Tibial artery (tissue), 4 donors: ENCODE data around the gene GNA12.
"Not testable (repeated sequence)": the region's sequence is repeated elsewhere in the genome, so short reads cannot be mapped to it uniquely, and the experiment has no call there.

ENCODE experiments used
- DNase-seq, 2 donors: peaks; one replicate each; pipeline ENCODE4 v3.0.0-alpha.2; 2019
- H3K27ac ChIP-seq, 2 donors: fragments of 200-600 bp; sonication (generic) in 1 of 2; 1 replicate in 1 of 2; 2 replicates in 1 of 2; pipeline ENCODE4 v1.5.1; 2018 to 2019; ENCODE audit warnings: mild to moderate bottlenecking in 1 of 2
- H3K27me3 ChIP-seq, 2 donors: fragments of 200-600 bp; sonication (generic) in 1 of 2; one replicate each; pipeline versions ENCODE4 v1.5.1 to v1.6.0; 2016 to 2019
- H3K36me3 ChIP-seq, 3 donors: fragments of 200-600 bp; sonication (generic) in 2 of 3; one replicate each; pipeline ENCODE4 v1.5.1; 2016 to 2019; ENCODE audit warnings: mild to moderate bottlenecking in 2 of 3
- H3K4me1 ChIP-seq, 4 donors: fragments of 200-600 bp; sonication (generic) in 2 of 4; 1 replicate in 3 of 4; 2 replicates in 1 of 4; pipeline ENCODE4 v1.5.1; 2016 to 2019
- H3K4me3 ChIP-seq, 2 donors: fragments of 200-600 bp; sonication (generic) in 1 of 2; 1 replicate in 1 of 2; 2 replicates in 1 of 2; pipeline ENCODE4 v1.5.1; 2018 to 2019; ENCODE audit warnings: mild to moderate bottlenecking in 2 of 2
- H3K9me3 ChIP-seq, 3 donors: fragments of 200-600 bp; sonication (generic) in 1 of 3; one replicate each; pipeline ENCODE4 v1.5.1; 2016 to 2019
- CTCF ChIP-seq, 2 experiments: fragments of 200-600 bp in 1 of 2; fragments of 450-650 bp in 1 of 2; IDR thresholded peaks; one replicate each; pipeline ENCODE4 v1.5.1; 2017 to 2019; ENCODE audit warnings: antibody characterized with exemption in 2 of 2, mild to moderate bottlenecking in 1 of 2, moderate library complexity in 1 of 2
- intact Hi-C: fragments of 100-400 bp; cut with DNase I; formaldehyde crosslinking; loops from one replicate; pipeline ENCODE4 v1.15.0; 2023; ENCODE audit warnings: low total_unique reads

Gene GNA12

GRCh38 chr7:2753148-2753547 is 91.0 kb downstream of the GNA12 start:
- DNase-seq = no peak
- Histone ChIP-seq H3K36me3 (no peaks in the 10 kb centered on the region), H3K9me3 (no peaks in the 10 kb centered on the region), H3K4me1 (peaks cover under 1 to 19% (median 12%) of the 10 kb centered on the region in 4 donors), H3K27ac (no peak overlapping the region), H3K4me3 (no peak overlapping the region), H3K27me3 (no peaks in the 10 kb centered on the region)
- TF ChIP-seq CTCF (IDR thresholded peaks at IDR 0.05) = no peak
- intact Hi-C loops = no loop called here

DNA sequence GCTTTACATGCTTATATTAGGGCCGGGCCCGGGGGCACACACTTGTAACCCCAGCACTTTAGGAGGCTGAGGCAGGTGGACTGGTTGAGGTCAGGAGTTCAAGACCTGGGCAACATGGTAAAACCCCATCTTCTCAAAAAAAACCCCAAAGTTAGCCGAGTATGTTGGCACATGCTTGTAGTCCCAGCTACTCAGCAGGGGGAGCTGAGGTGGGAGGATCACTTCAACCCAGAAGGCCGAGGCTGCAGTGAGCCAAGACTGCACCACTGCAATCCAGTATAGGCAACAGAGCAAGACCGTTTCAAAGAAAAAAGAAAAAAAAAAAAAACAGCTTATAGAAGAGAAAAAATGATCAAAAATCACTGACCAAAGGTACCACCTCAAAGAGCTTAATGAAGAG is 93.0 kb downstream of the GNA12 start:
- H3K9me3 ChIP-seq = no peaks in the 10 kb centered on the region
- no peak for TF ChIP-seq CTCF (IDR thresholded peaks at IDR 0.05)
- H3K4me3 ChIP-seq = no peak overlapping the region
- no peak overlapping the region for H3K27ac ChIP-seq
- no peaks in the 10 kb centered on the region for H3K27me3 ChIP-seq
- H3K4me1 ChIP-seq = no peaks in the 10 kb centered on the region
- intact Hi-C loops = no loop called here
- no peak for DNase-seq
- H3K36me3 ChIP-seq = no peaks in the 10 kb centered on the region

- DNase-seq = no peak
- no peaks in the 10 kb centered on the region for H3K27me3 ChIP-seq
- no peaks in the 10 kb centered on the region for H3K9me3 ChIP-seq
- H3K4me3 ChIP-seq = no peak overlapping the region
- intact Hi-C loops = no loop called here
- no peak overlapping the region for H3K27ac ChIP-seq
- no peak for TF ChIP-seq CTCF (IDR thresholded peaks at IDR 0.05)
- no peaks in the 10 kb centered on the region for H3K36me3 ChIP-seq
- no peaks in the 10 kb centered on the region for H3K4me1 ChIP-seq
Measured at GRCh38 chr7:2750004-2750407, 94.1 kb downstream of the GNA12 start.

- H3K36me3 ChIP-seq, intact Hi-C loops, H3K27ac ChIP-seq, H3K4me1 ChIP-seq, DNase-seq, H3K4me3 ChIP-seq, H3K27me3 ChIP-seq, H3K9me3 ChIP-seq: not testable (repeated sequence)
Measured at GRCh38 chr7:2748684-2749083, 95.4 kb downstream of the GNA12 start.

DNA sequence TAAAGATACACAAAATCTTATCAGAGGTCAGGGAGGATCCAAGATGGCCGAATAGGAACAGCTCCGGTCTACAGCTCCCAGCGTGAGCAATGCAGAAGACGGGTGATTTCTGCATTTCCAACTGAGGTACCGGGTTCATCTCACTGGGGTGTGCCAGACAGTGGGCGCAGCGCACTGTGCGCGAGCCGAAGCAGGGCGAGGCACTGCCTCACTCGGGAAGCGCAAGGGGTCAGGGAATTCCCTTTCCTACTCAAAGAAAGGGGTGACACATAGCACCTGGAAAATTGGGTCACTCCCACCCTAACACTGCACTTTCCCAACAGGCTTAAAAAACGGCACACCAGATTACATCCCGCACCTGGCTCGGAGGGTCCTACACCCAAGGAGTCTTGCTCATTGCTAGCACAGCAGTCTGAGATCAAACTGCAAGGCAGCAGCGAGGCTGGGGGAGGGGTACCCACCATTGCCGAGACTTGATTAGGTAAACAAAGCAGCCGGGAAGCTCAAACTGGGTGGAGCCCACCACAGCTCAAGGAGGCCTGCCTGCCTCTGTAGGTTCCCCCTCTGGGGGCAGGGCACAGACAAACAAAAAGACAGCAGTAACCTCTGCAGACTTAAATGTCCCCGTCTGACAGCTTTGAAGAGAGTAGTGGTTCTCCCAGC is 100.5 kb downstream of the GNA12 start:
- H3K27me3 ChIP-seq, H3K4me1 ChIP-seq, DNase-seq, H3K27ac ChIP-seq, intact Hi-C loops, H3K4me3 ChIP-seq, H3K9me3 ChIP-seq, H3K36me3 ChIP-seq: not testable (repeated sequence)

GRCh38 chr7:2738766-2739549 is 105.2 kb downstream of the GNA12 start:
- DNase-seq = peak in 1 of 2 donors; percentile 41
- no peaks in the 10 kb centered on the region for H3K36me3 ChIP-seq
- H3K9me3 ChIP-seq = no peaks in the 10 kb centered on the region
- H3K4me3 ChIP-seq = no peak overlapping the region
- TF ChIP-seq CTCF (IDR thresholded peaks at IDR 0.05) = no peak
- intact Hi-C loops = no loop called here
- no peaks in the 10 kb centered on the region for H3K27me3 ChIP-seq
- H3K27ac ChIP-seq = no peak overlapping the region
- no peaks in the 10 kb centered on the region for H3K4me1 ChIP-seq
